HCT116 (cell line): ENCODE data around the gene ZNF783. TPM values are rescaled to one million over a fixed set of nuclear protein-coding genes. Genes with fewer than 3 reads are reported as not detected.

Experiments
- ATAC-seq: fragments of 200-7000 bp; cut with Tn5 transposase; 2 replicates; pipeline ENCODE4 v1.9.1; 2020; ENCODE audit warnings: mild to moderate bottlenecking, moderate library complexity
- BruUV-seq: library from RNA; stranded (reverse); fragments of 400-500 nt; replicated peaks from 2 replicates; lab custom pipeline; 2021; lab: Mats Ljungman, UMichigan
- CTCF ChIA-PET: fragments of 300-600 bp; sonication (Branson Sonifier 250); formaldehyde crosslinking; loops from one replicate; lab custom pipeline; 2021; ENCODE audit warnings: antibody characterized with exemption; lab: Charles Lee
- POLR2A ChIA-PET: fragments of 300-600, 350-600 bp; sonication (Branson Sonifier 250); formaldehyde crosslinking; loops from one replicate; lab custom pipeline; 2021; ENCODE audit warnings: antibody characterized with exemption; lab: Charles Lee
- RAD21 ChIA-PET, 2 experiments: fragments of 300-600 bp; sonication (Branson Sonifier 250); formaldehyde crosslinking; loops; one replicate each; lab custom pipeline; 2023; ENCODE audit warnings: low total read pairs in 2 of 2; ENCODE audit not compliant: uncharacterized antibody in 2 of 2, unreplicated experiment in 2 of 2, low non-redundant PET in 1 of 2; lab: Charles Lee
- DNase-seq: peaks from one replicate; pipeline ENCODE4 v3.0.0-alpha.2; 2010; ENCODE audit warnings: low read depth, low spot score
- H2AFZ ChIP-seq: fragments of 200-600 bp; shearing (Covaris generic), sonication (generic); 2 replicates; pipeline ENCODE4 v1.6.1; 2017; ENCODE audit warnings: low read depth, mixed run types, mixed read lengths, antibody characterized with exemption, low read length; ENCODE audit not compliant: poor library complexity, severe bottlenecking
- H3K27ac ChIP-seq: 2 replicates; pipeline ENCODE4 v1.5.1; 2012; ENCODE audit warnings: low read depth, low read length
- H3K27me3 ChIP-seq: fragments of 200-600 bp; sonication (generic); 2 replicates; pipeline ENCODE4 v1.6.1; 2016; ENCODE audit warnings: mixed run types, low read length, mixed read lengths; ENCODE audit not compliant: insufficient read depth
- H3K36me3 ChIP-seq, 2 experiments: fragments of 200-500 bp in 1 of 2; fragments of 200-600 bp in 1 of 2; sonication (Bioruptor generic) in 1 of 2; sonication (generic) in 1 of 2; 2 replicates each; pipeline versions ENCODE4 v1.5.1 to v1.6.1; 2014 to 2016; ENCODE audit warnings: low read length in 2 of 2, inconsistent platforms in 1 of 2, mixed read lengths in 1 of 2, mixed run types in 1 of 2; ENCODE audit not compliant: insufficient read depth in 2 of 2, control insufficient read depth in 1 of 2
- H3K4me1 ChIP-seq, 2 experiments: fragments of 200-600 bp in 1 of 2; sonication (generic) in 1 of 2; 2 replicates each; pipeline versions ENCODE4 v1.5.1 to v1.6.1; 2012 to 2017; ENCODE audit warnings: low read length in 2 of 2, inconsistent platforms in 1 of 2, mild to moderate bottlenecking in 1 of 2, mixed read lengths in 1 of 2, mixed run types in 1 of 2, moderate library complexity in 1 of 2; ENCODE audit not compliant: insufficient read depth in 2 of 2, control insufficient read depth in 1 of 2
- H3K4me2 ChIP-seq: fragments of 200-600 bp; sonication (generic); 2 replicates; pipeline ENCODE4 v1.6.1; 2017; ENCODE audit warnings: mixed run types, low read length, mixed read lengths
- H3K4me3 ChIP-seq, 2 experiments: fragments of 200-600 bp in 1 of 2; sonication (generic) in 1 of 2; replicated peaks in 1 of 2; 2 replicates each; pipeline ENCODE4 v1.5.1; 2011 to 2016; ENCODE audit warnings: low read length in 2 of 2, control low read depth in 1 of 2, low read depth in 1 of 2, mild to moderate bottlenecking in 1 of 2, mixed read lengths in 1 of 2, mixed run types in 1 of 2
- H3K79me2 ChIP-seq: fragments of 200-600 bp; sonication (generic); 2 replicates; pipeline ENCODE4 v1.6.1; 2017; ENCODE audit warnings: mild to moderate bottlenecking, mixed run types, low read length, moderate library complexity, mixed read lengths; ENCODE audit not compliant: insufficient read depth
- H3K9ac ChIP-seq: fragments of 200-600 bp; sonication (generic); 2 replicates; pipeline ENCODE4 v1.6.1; 2016; ENCODE audit warnings: low read length, mixed read lengths
- H3K9me2 ChIP-seq: fragments of 200-600 bp; sonication (generic), shearing (Covaris generic); 2 replicates; pipeline ENCODE4 v1.6.1; 2017; ENCODE audit warnings: mixed run types, mild to moderate bottlenecking, moderate library complexity; ENCODE audit not compliant: insufficient read depth
- H3K9me3 ChIP-seq, 2 experiments: fragments of 200-500 bp in 1 of 2; fragments of 200-600 bp in 1 of 2; sonication (Bioruptor generic) in 1 of 2; sonication (generic) in 1 of 2; 2 replicates each; pipeline ENCODE4 v1.6.1; 2014 to 2017; ENCODE audit warnings: low read length in 2 of 2, mixed read lengths in 2 of 2, inconsistent platforms in 1 of 2, low read depth in 1 of 2, mild to moderate bottlenecking in 1 of 2, mixed run types in 1 of 2, moderate library complexity in 1 of 2; ENCODE audit not compliant: control insufficient read depth in 1 of 2, insufficient read depth in 1 of 2
- H4K20me1 ChIP-seq: fragments of 200-600 bp; sonication (generic), shearing (Covaris generic); 2 replicates; pipeline ENCODE4 v1.6.1; 2017; ENCODE audit warnings: mixed run types, mild to moderate bottlenecking, moderate library complexity; ENCODE audit not compliant: insufficient read depth
- EZH2phosphoT487 ChIP-seq: fragments of 200-600 bp; IDR thresholded peaks from 2 replicates; pipeline ENCODE4 v1.6.1; 2018; ENCODE audit warnings: antibody characterized with exemption, borderline replicate concordance
- JUND ChIP-seq: IDR thresholded peaks from 2 replicates; pipeline ENCODE4 v1.6.1; 2012
- SIN3A ChIP-seq: IDR thresholded peaks from 2 replicates; pipeline ENCODE4 v1.6.1; 2012; ENCODE audit warnings: low read depth
- SRF ChIP-seq: IDR thresholded peaks from 2 replicates; pipeline ENCODE4 v1.6.1; 2012; ENCODE audit warnings: low read depth
- TCF7L2 ChIP-seq: IDR thresholded peaks from 2 replicates; pipeline ENCODE4 v1.7.0; 2011; ENCODE audit warnings: borderline replicate concordance, inconsistent platforms; ENCODE audit not compliant: insufficient read depth, insufficient read length; ENCODE audit errors: extremely low read depth
- ZFX ChIP-seq: fragments of 450-650 bp; IDR thresholded peaks from 2 replicates; pipeline ENCODE4 v1.6.1; 2017
- ZNF274 ChIP-seq: fragments of 200-500 bp; sonication (Bioruptor generic); IDR thresholded peaks from 2 replicates; pipeline ENCODE4 v1.6.1; 2014; ENCODE audit warnings: mild to moderate bottlenecking, low read depth, low read length, inconsistent platforms
- intact Hi-C: fragments of 100-400 bp; cut with micrococcal nuclease; formaldehyde crosslinking; loops from 2 replicates; pipeline ENCODE4 v1.10.0; 2022
- total RNA-seq: library from RNA; stranded (reverse); gene quantifications from one replicate; pipeline ENCODE4 v1.2.1, GENCODE V29; 2021; ENCODE audit not compliant: unreplicated experiment
- TF ChIP-seq, protein P1 (sequence below): IDR thresholded peaks from 2 replicates; pipeline ENCODE4 v1.6.1; 2012

The ZNF783 gene
- total RNA-seq, 1 experiment from 2014 or later = 12.5 TPM

DNA sequence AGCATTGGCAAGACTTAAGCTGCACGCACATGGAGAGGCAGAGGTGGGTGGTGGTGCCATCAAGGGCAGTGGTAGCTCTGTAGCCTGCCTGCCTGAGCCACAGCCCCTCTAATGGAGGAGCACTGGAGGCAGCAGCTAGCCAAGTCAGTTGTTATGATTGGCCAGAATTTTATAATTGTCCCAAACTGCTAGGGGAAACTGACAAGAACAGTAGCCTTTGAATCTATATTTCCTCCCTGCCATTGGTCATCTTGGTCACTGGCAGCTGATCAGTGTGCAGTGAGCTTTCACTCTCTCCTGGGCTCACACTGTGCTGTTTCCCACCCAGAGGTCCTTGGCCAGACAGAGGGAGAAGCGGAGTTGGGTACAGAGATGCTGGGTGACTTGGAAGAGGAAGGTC, 9.6 kb upstream of the ZNF783 start:
- H3K27me3 ChIP-seq = no peaks in the 10 kb centered on the region
- peaks cover 17% of the 10 kb centered on the region; the same call in 1 of the 2 replicates for H3K79me2 ChIP-seq
- no peak overlapping the region for H3K27ac ChIP-seq
- H4K20me1 ChIP-seq = no peaks in the 10 kb centered on the region
- POLR2A ChIA-PET = no interaction called here
- CTCF ChIA-PET = interaction anchor here (1.4 to 1.8 kb wide), 2 partner anchors 9 to 10 kb away, joined by 3 to 4 read pairs; partner anchors contain the start of gene ZNF783
- DNase-seq (no peak), ATAC-seq (no peak)
- no peak overlapping the region for H2AFZ ChIP-seq
- H3K4me3 ChIP-seq = no peak overlapping the region
- TF ChIP-seq ZNF274 (no peak), ZFX (no peak), SRF (no peak), SIN3A (no peak)
- TF ChIP-seq, protein P1, sequence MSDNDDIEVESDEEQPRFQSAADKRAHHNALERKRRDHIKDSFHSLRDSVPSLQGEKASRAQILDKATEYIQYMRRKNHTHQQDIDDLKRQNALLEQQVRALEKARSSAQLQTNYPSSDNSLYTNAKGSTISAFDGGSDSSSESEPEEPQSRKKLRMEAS = no peak
- peaks cover 22 to 31% of the 10 kb centered on the region in 2 experiments; a peak in 3 of 4 replicates for H3K36me3 ChIP-seq
- intact Hi-C loops = no loop called here
- no peaks in the 10 kb centered on the region for H3K9me2 ChIP-seq
- RAD21 ChIA-PET = no interaction called here
- H3K4me1 ChIP-seq = no peaks in the 10 kb centered on the region
- H3K9ac ChIP-seq = no peak overlapping the region
- no peaks in the 10 kb centered on the region for H3K9me3 ChIP-seq
- H3K4me2 ChIP-seq = no peak overlapping the region
- BruUV-seq = no TSS peak

DNA sequence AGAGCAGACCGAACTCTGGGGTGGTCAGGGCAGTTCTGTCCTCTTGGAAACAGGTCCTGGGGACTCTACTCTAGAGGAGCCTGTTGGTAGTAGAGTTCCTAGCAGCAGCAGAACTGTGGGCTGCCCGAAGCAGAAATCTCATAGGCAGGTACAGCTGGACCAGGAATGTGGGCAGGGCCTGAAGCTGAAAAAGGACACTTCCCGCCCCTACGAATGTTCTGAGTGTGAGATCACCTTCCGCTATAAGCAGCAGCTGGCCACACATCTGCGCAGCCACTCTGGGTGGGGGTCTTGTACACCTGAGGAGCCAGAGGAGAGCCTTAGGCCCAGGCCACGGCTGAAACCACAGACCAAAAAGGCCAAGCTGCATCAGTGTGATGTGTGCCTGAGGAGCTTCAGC, 8.3 kb upstream of the ZNF783 start:
- Histone ChIP-seq H4K20me1 (no peaks in the 10 kb centered on the region), H3K27ac (no peak overlapping the region), H3K9me3 (no peaks in the 10 kb centered on the region), H3K79me2 (peaks cover 10% of the 10 kb centered on the region; the same call in 1 of the 2 replicates), H3K36me3 (peaks cover 22 to 31% of the 10 kb centered on the region in 2 experiments; a peak in 3 of 4 replicates), H3K4me3 (no peak overlapping the region), H3K9ac (no peak overlapping the region), H2AFZ (no peak overlapping the region), H3K4me1 (no peaks in the 10 kb centered on the region), H3K4me2 (no peak overlapping the region), H3K27me3 (no peaks in the 10 kb centered on the region), H3K9me2 (no peaks in the 10 kb centered on the region)
- CTCF ChIA-PET = interaction anchor here (1.4 kb wide), 1 partner anchor 8 kb away, joined by 4 read pairs; the partner anchor contains the start of gene ZNF783
- no TSS peak for BruUV-seq
- RAD21 ChIA-PET = no interaction called here
- ATAC-seq = no peak
- DNase-seq = no peak
- intact Hi-C loops = no loop called here
- POLR2A ChIA-PET = no interaction called here
- no peak for TF ChIP-seq TCF7L2
- TF ChIP-seq JUND = no peak
- no peak for TF ChIP-seq EZH2phosphoT487
